Upper lobe of left lung (tissue), 6 donors: ENCODE results near the gene UBE2E2. TPM values are rescaled to one million over a fixed set of nuclear protein-coding genes. Genes with fewer than 3 reads are reported as not detected.
"Not testable (repeated sequence)": the region's sequence is repeated elsewhere in the genome, so short reads cannot be mapped to it uniquely, and the experiment has no call there.

Source experiments
- ATAC-seq, 2 donors: fragments of 200-7000 bp; cut with Tn5 transposase; one replicate each; pipeline ENCODE4 v1.9.1; 2022; ENCODE audit warnings: mild to moderate bottlenecking in 2 of 2, moderate library complexity in 2 of 2; ENCODE audit not compliant: low FRiP score in 2 of 2
- DNase-seq, 2 donors: peaks; one replicate each; pipeline ENCODE4 v3.0.0-alpha.2; 2019 to 2020
- H3K27ac ChIP-seq, 4 donors: fragments of 200-600 bp; sonication (generic); one replicate each; pipeline ENCODE4 v1.5.1; 2016 to 2019
- H3K27me3 ChIP-seq, 4 donors: fragments of 200-600 bp; sonication (generic); one replicate each; pipeline ENCODE4 v1.5.1; 2017 to 2019
- H3K36me3 ChIP-seq, 4 donors: fragments of 200-600 bp; sonication (generic); one replicate each; pipeline ENCODE4 v1.5.1; 2016 to 2019
- H3K4me1 ChIP-seq, 4 donors: fragments of 200-600 bp; sonication (generic); one replicate each; pipeline ENCODE4 v1.5.1; 2018 to 2019
- H3K4me3 ChIP-seq, 4 donors: fragments of 200-600 bp; sonication (generic); one replicate each; pipeline ENCODE4 v1.5.1; 2017 to 2019; ENCODE audit warnings: mild to moderate bottlenecking in 2 of 4, moderate library complexity in 1 of 4
- H3K9me3 ChIP-seq, 4 donors: fragments of 200-600 bp; sonication (generic); one replicate each; pipeline ENCODE4 v1.5.1; 2018 to 2019
- EP300 ChIP-seq, 4 donors: sonication (generic); formaldehyde crosslinking; IDR thresholded peaks; one replicate each; pipeline ENCODE4 v1.5.1; 2017; ENCODE audit warnings: antibody characterized with exemption in 4 of 4, control low read depth in 2 of 4
- POLR2A ChIP-seq, 4 donors: fragments of 450-650 bp; IDR thresholded peaks; one replicate each; pipeline ENCODE4 v1.5.1; 2016 to 2017; ENCODE audit warnings: antibody characterized with exemption in 4 of 4, mild to moderate bottlenecking in 2 of 4
- POLR2AphosphoS5 ChIP-seq, 2 donors: sonication (generic); formaldehyde crosslinking; IDR thresholded peaks; one replicate each; pipeline ENCODE4 v1.5.1; 2017; ENCODE audit warnings: antibody characterized with exemption in 2 of 2
- WGBS, 2 donors: methylation state at CpG; one replicate each; pipeline ENCODE4 v1.1.5; 2017 to 2018; 5-methylcytosine and 5-hydroxymethylcytosine counted together
- total RNA-seq, 6 donors: library from RNA; depleted of rRNA in 4 of 6; stranded (reverse); fragments of >200 nt in 4 of 6; gene quantifications; one replicate each; pipeline versions ENCODE4 v1.1.0 to v1.2.1, GENCODE V29; 2016 to 2021
- TF ChIP-seq, protein P1 (sequence below), 6 experiments: fragments of 450-650 bp in 4 of 6; fragments of 200-600 bp in 2 of 6; sonication (generic) in 2 of 6; IDR thresholded peaks; one replicate each; pipeline ENCODE4 v1.5.1; 2016 to 2019; ENCODE audit warnings: antibody characterized with exemption in 6 of 6
- donor health status: DM: no; HTN: no; CAD: no; lungs with moderate emphysema.
- donor health status: DM: no; HTN: yes; CAD: no; lungs with severe emphysema.

The UBE2E2 gene
- total RNA-seq, 6 donors from 2014 or later = 18.3 to 61.5 (median 41.9) TPM

DNA sequence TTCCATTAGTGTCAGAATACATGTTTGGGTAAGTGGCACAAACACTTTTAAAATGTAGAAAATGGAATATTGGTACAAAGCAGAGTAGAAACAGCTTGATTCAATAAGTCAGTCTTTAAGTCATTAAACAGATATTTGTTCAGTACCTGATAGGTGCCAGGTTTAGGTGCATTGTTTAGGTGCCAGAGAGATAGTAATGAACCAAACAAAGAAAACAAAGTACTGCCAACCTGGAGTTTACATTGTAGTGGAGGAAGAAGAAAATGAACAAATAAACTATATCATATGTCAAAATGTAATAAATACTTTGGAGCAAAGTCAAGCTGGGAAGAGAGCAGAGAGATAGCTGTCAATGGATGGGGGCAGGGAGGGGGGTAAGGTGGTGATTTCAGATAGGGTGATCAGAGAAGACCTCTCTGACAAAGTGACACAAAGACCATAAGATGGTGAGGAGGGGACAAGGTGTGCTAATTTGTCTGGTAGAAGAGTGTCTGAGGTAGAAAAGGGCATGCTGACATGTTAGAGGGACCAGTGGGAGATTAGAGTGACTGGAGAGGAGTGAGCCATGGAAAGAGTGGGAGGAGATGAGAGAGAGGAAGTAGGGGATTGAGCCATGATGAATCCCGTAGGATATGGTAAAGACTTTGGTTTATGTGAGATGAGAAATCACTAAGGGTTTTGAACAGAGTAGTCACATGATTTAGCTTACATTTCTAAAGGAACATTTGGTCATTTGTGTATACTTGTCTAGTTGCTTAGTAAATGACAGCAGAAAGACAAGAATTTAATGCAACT is 128.2 kb downstream of the UBE2E2 start:
- WGBS, 2 donors = 76 to 82% methylated on average over 1 of the region's 1 CpG
- Histone ChIP-seq H3K27me3 (no peaks in the 10 kb centered on the region), H3K4me3 (no peak overlapping the region), H3K9me3 (no peaks in the 10 kb centered on the region), H3K27ac (no peak overlapping the region), H3K4me1 (no peaks in the 10 kb centered on the region), H3K36me3 (no peaks in the 10 kb centered on the region)
- TF ChIP-seq EP300 (IDR thresholded peaks at IDR 0.05) (no peak), POLR2AphosphoS5 (IDR thresholded peaks at IDR 0.05) (no peak), POLR2A (IDR thresholded peaks at IDR 0.05) (no peak)
- TF ChIP-seq, protein P1, sequence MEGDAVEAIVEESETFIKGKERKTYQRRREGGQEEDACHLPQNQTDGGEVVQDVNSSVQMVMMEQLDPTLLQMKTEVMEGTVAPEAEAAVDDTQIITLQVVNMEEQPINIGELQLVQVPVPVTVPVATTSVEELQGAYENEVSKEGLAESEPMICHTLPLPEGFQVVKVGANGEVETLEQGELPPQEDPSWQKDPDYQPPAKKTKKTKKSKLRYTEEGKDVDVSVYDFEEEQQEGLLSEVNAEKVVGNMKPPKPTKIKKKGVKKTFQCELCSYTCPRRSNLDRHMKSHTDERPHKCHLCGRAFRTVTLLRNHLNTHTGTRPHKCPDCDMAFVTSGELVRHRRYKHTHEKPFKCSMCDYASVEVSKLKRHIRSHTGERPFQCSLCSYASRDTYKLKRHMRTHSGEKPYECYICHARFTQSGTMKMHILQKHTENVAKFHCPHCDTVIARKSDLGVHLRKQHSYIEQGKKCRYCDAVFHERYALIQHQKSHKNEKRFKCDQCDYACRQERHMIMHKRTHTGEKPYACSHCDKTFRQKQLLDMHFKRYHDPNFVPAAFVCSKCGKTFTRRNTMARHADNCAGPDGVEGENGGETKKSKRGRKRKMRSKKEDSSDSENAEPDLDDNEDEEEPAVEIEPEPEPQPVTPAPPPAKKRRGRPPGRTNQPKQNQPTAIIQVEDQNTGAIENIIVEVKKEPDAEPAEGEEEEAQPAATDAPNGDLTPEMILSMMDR (IDR thresholded peaks at IDR 0.05) = no peak
- ATAC-seq (no peak), DNase-seq (no peak)

DNA sequence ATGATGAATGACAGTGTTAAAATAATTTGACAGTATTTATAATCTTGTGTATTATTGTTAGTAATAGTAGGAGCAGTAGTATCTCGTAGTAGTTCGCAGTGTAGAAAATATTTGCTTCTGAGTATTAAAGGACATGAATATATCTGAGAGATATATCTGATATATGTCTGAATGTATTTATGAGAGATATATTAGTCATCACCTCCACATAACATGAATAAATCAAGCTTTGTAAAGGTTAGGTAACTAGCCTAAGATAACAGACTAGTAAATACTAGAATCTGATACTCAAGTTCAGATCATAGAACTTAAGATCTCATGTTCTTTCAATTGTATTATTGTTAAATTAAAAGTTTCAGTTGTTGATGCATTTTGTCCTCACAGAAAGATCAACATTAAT is 130.5 kb downstream of the UBE2E2 start:
- ATAC-seq (no peak), DNase-seq (no peak)
- 70 to 80% methylated on average over 2 of the region's 2 CpGs for WGBS, 2 donors
- no peaks in the 10 kb centered on the region for H3K36me3 ChIP-seq
- no peaks in the 10 kb centered on the region for H3K4me1 ChIP-seq
- no peak overlapping the region for H3K27ac ChIP-seq
- H3K9me3 ChIP-seq = no peaks in the 10 kb centered on the region
- H3K27me3 ChIP-seq = no peaks in the 10 kb centered on the region
- TF ChIP-seq, protein P1 (IDR thresholded peaks at IDR 0.05) = no peak
- no peak for TF ChIP-seq POLR2AphosphoS5 (IDR thresholded peaks at IDR 0.05)
- no peak for TF ChIP-seq POLR2A (IDR thresholded peaks at IDR 0.05)
- no peak for TF ChIP-seq EP300 (IDR thresholded peaks at IDR 0.05)
- H3K4me3 ChIP-seq = no peak overlapping the region

DNA sequence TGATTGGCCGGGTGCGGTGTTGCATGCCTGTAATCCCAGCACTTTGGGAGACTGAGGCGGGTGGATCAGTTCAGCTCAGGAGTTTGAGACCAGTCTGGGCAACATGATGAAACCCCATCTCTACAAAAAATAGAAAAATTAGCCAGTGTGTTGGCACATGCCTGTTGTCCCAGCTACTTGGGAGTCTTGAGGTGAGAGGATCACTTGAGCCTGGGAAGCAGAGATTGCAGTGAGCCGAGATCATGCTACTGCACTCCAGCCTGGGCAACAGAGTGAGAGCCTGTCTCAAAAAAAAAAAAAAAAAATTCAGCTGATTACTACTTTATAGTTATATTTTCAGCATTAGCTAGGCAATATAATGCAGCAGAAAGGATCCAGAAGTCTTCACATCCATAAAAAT is 133.7 kb downstream of the UBE2E2 start:
- H3K36me3 ChIP-seq, H3K4me3 ChIP-seq, H3K9me3 ChIP-seq, ATAC-seq, H3K27me3 ChIP-seq, H3K27ac ChIP-seq: not testable (repeated sequence)
- 93 to 95% methylated on average over 4 of the region's 4 CpGs for WGBS, 2 donors
- H3K4me1 ChIP-seq = peaks cover 0 to 11% (median 5%) of the 10 kb centered on the region in 4 donors
- DNase-seq = peak in 1 of 2 donors; percentile 52

DNA sequence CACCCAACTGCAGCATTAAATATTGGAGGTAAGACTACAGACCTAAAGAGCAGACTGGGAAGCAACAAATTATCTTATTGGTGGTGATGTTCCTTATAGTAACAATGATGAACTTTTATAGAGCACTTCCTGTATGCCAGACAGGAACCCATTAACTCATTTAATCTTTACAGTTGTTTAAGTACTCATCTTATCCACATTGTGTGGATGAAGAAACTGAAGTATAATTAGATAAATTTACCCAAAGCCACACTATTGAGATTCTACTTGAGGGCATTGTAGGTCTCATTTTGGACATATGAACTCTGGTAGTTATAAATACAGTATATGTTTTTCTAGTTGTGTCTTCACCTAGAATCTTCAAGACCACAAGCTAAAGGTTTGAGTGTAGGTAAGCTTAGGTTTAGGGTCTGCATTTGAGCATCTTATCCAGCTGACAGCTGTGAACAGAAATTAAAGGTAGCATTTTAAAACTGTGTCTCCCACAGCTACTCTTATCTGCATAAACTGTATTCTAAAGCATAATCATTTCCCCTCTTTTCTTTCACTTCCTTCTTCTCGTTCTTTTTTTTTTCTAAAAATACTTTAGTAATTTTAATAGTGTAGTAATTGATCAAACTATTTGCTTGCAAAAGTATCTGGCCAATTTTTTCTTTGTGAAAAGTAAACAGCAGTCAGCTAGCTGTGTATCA is 138.2 kb downstream of the UBE2E2 start:
- WGBS, 2 donors = 0 to 14% methylated on average over 1 of the region's 1 CpG
- Histone ChIP-seq H3K9me3 (no peaks in the 10 kb centered on the region), H3K36me3 (no peaks in the 10 kb centered on the region), H3K4me3 (no peak overlapping the region), H3K27ac (no peak overlapping the region), H3K27me3 (no peaks in the 10 kb centered on the region), H3K4me1 (peaks cover 0 to 17% (median 6%) of the 10 kb centered on the region in 4 donors)
- ATAC-seq (no peak), DNase-seq (no peak)
- TF ChIP-seq, protein P1 (IDR thresholded peaks at IDR 0.05) = no peak
- TF ChIP-seq POLR2AphosphoS5 (IDR thresholded peaks at IDR 0.05) (no peak), POLR2A (IDR thresholded peaks at IDR 0.05) (no peak), EP300 (IDR thresholded peaks at IDR 0.05) (no peak)

DNA sequence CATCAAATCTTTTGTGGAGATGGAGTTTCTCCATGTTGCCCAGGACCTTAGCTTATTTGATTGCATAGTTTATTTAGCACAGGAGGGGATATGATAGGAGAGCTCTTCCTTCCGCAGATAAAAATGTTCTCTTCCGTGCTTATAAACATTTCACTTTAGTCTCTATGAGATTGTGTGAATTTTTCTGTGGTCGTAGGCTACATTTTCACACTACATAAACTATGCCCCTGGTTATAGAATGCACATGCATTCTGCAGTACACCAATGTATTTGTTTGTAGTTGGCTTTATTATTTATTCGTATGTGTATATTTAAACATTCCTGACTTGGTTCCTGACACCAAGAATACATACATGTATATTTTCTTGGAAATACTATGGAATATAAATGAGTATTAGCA is 139.2 kb downstream of the UBE2E2 start:
- TF ChIP-seq EP300 (IDR thresholded peaks at IDR 0.05) (no peak), POLR2A (IDR thresholded peaks at IDR 0.05) (no peak), POLR2AphosphoS5 (IDR thresholded peaks at IDR 0.05) (no peak)
- TF ChIP-seq, protein P1 (IDR thresholded peaks at IDR 0.05) = no peak
- 64 to 74% methylated on average over 4 of the region's 4 CpGs for WGBS, 2 donors

More for the DNA sequence above, 139.2 kb downstream of the UBE2E2 start:
- Histone ChIP-seq H3K36me3 (no peaks in the 10 kb centered on the region), H3K9me3 (no peaks in the 10 kb centered on the region), H3K27ac (no peak overlapping the region), H3K27me3 (no peaks in the 10 kb centered on the region), H3K4me1 (peaks cover 0 to 17% (median 6%) of the 10 kb centered on the region in 4 donors), H3K4me3 (no peak overlapping the region)
- DNase-seq = no peak
- ATAC-seq = no peak
